KOPT-K1 (cell line): ENCODE results near the gene CDK5RAP3.
"Not testable (repeated sequence)": the region's sequence is repeated elsewhere in the genome, so short reads cannot be mapped to it uniquely, and the experiment has no call there.

Source experiments
- H3K27ac ChIP-seq: fragments of 200-600 bp; sonication (generic); 2 replicates; pipeline ENCODE4 v1.5.1; 2016; ENCODE audit warnings: antibody characterized with exemption, mild to moderate bottlenecking, low read depth, low read length; ENCODE audit not compliant: poor library complexity, severe bottlenecking
- H3K36me3 ChIP-seq: fragments of 200-600 bp; sonication (generic); 2 replicates; pipeline ENCODE4 v1.5.1; 2017; ENCODE audit warnings: antibody characterized with exemption, mild to moderate bottlenecking, low read length, moderate library complexity; ENCODE audit not compliant: insufficient read depth
- H3K9me3 ChIP-seq: fragments of 200-600 bp; sonication (generic); 2 replicates; pipeline ENCODE4 v1.5.1; 2017; ENCODE audit warnings: antibody characterized with exemption, low read length, mild to moderate bottlenecking; ENCODE audit not compliant: insufficient read depth, poor library complexity, severe bottlenecking

CDK5RAP3 gene

GRCh38 chr17:47995241-47995935 is 24.5 kb downstream of the CDK5RAP3 start:
- Histone ChIP-seq H3K36me3 (no peaks in the 10 kb centered on the region), H3K9me3 (no peaks in the 10 kb centered on the region), H3K27ac (no peak overlapping the region)

GRCh38 chr17:47996201-47996600 is 25.3 kb downstream of the CDK5RAP3 start:
- Histone ChIP-seq H3K9me3 (no peaks in the 10 kb centered on the region), H3K27ac (no peak overlapping the region), H3K36me3 (no peaks in the 10 kb centered on the region)

- no peaks in the 10 kb centered on the region for H3K9me3 ChIP-seq
- H3K27ac ChIP-seq = no peak overlapping the region
- no peaks in the 10 kb centered on the region for H3K36me3 ChIP-seq
Observed at GRCh38 chr17:47997586-47997985, 26.7 kb downstream of the CDK5RAP3 start.

GRCh38 chr17:47998044-47998443 is 27.1 kb downstream of the CDK5RAP3 start:
- Histone ChIP-seq H3K36me3 (no peaks in the 10 kb centered on the region), H3K9me3 (no peaks in the 10 kb centered on the region), H3K27ac (no peak overlapping the region)

GRCh38 chr17:47999582-47999981 is 28.7 kb downstream of the CDK5RAP3 start:
- H3K36me3 ChIP-seq = no peaks in the 10 kb centered on the region
- no peak overlapping the region for H3K27ac ChIP-seq
- no peaks in the 10 kb centered on the region for H3K9me3 ChIP-seq

- no peaks in the 10 kb centered on the region for H3K9me3 ChIP-seq
- no peak overlapping the region for H3K27ac ChIP-seq
- no peaks in the 10 kb centered on the region for H3K36me3 ChIP-seq
Observed at GRCh38 chr17:48001197-48001596, 30.3 kb downstream of the CDK5RAP3 start.

- not testable (repeated sequence) for H3K36me3 ChIP-seq, H3K27ac ChIP-seq, H3K9me3 ChIP-seq
Observed at GRCh38 chr17:48001657-48002056, 30.7 kb downstream of the CDK5RAP3 start.

- Histone ChIP-seq H3K36me3 (no peaks in the 10 kb centered on the region), H3K9me3 (no peaks in the 10 kb centered on the region), H3K27ac (no peak overlapping the region)
Observed at GRCh38 chr17:48002266-48002915, 31.5 kb downstream of the CDK5RAP3 start.

GRCh38 chr17:48002916-48003416 is 32.1 kb downstream of the CDK5RAP3 start:
- no peaks in the 10 kb centered on the region for H3K36me3 ChIP-seq
- H3K27ac ChIP-seq = no peak overlapping the region
- H3K9me3 ChIP-seq = no peaks in the 10 kb centered on the region

GRCh38 chr17:48003417-48004151 is 32.7 kb downstream of the CDK5RAP3 start:
- H3K27ac ChIP-seq = no peak overlapping the region
- H3K9me3 ChIP-seq = no peaks in the 10 kb centered on the region
- H3K36me3 ChIP-seq = no peaks in the 10 kb centered on the region

- no peaks in the 10 kb centered on the region for H3K9me3 ChIP-seq
- no peak overlapping the region for H3K27ac ChIP-seq
- H3K36me3 ChIP-seq = no peaks in the 10 kb centered on the region
Observed at GRCh38 chr17:48004983-48005382, 34.1 kb downstream of the CDK5RAP3 start.

- H3K9me3 ChIP-seq = no peaks in the 10 kb centered on the region
- no peaks in the 10 kb centered on the region for H3K36me3 ChIP-seq
- no peak overlapping the region for H3K27ac ChIP-seq
Observed at GRCh38 chr17:48006936-48007709, 36.2 kb downstream of the CDK5RAP3 start.

GRCh38 chr17:48010193-48010592 is 39.3 kb downstream of the CDK5RAP3 start:
- Histone ChIP-seq H3K36me3 (no peaks in the 10 kb centered on the region), H3K9me3 (no peaks in the 10 kb centered on the region), H3K27ac (no peak overlapping the region)

GRCh38 chr17:48011405-48012150 is 40.7 kb downstream of the CDK5RAP3 start:
- no peaks in the 10 kb centered on the region for H3K9me3 ChIP-seq
- no peaks in the 10 kb centered on the region for H3K36me3 ChIP-seq
- peak overlapping the region; percentile 59 for H3K27ac ChIP-seq
